ENCODE data around the gene FNDC3B.

The FNDC3B gene

GRCh38 chr3:172448661-172449465, 409.5 kb downstream of the FNDC3B start:
- H3K4me1 Mint-ChIP-seq = peaks cover 23% of the 10 kb centered on the region
- H3K9me3 Mint-ChIP-seq = no peaks in the 10 kb centered on the region
- H3K27ac Mint-ChIP-seq = no peak overlapping the region
- no peaks in the 10 kb centered on the region for H3K36me3 Mint-ChIP-seq (ENCODE audit: low read depth)
- peaks cover 71% of the 10 kb centered on the region for H3K27me3 Mint-ChIP-seq
- DNase-seq (no peak), ATAC-seq (no peak)
- H3K4me3 Mint-ChIP-seq = no peak overlapping the region

DNA sequence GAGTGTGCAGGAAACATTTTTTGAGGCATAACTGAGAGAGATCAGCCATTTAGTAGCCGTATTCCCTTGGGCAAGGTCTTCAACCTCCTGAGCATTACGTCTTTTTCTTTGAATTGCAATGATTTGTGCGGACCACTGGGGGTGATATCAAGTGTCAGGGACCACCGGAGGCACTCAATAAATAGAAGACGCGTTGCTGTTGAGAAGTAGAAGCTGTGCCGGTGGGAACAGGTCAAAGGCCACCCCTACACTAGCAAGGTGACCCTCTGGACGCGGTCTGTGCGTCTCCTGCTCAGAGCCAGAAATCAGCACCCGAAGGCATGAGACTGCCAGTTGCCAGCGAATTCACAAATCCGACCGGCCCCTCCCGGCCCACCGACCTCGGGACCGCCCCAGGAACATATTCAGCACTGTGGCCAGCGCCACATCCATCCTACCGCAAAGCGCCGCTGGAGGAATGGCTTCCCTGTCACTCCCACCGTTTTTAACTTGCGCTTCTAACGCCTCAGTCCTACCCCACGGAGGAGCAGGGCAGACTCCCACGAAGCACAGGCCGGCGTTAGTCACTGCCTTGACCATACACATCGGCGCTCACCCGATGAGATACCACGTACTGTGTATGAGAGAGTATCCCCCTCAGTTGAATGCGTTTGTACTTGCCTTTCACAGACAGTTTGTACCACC, 410.2 kb downstream of the FNDC3B start:
- no peak overlapping the region for H3K27ac Mint-ChIP-seq
- H3K27me3 Mint-ChIP-seq = peaks cover 74% of the 10 kb centered on the region
- no peak overlapping the region for H3K4me3 Mint-ChIP-seq
- H3K4me1 Mint-ChIP-seq = peaks cover 23% of the 10 kb centered on the region
- H3K36me3 Mint-ChIP-seq (ENCODE audit: low read depth) = no peaks in the 10 kb centered on the region
- DNase-seq = peak; percentile 23
- no peak for ATAC-seq
- H3K9me3 Mint-ChIP-seq = no peaks in the 10 kb centered on the region
